SKM-1 (cell line): ENCODE results near the gene SGMS1.

Source experiments
- DNase-seq: peaks from one replicate; lab custom pipeline; 2025; ENCODE audit not compliant: unreplicated experiment; lab: John Stamatoyannopoulos, UW

Gene SGMS1

DNA sequence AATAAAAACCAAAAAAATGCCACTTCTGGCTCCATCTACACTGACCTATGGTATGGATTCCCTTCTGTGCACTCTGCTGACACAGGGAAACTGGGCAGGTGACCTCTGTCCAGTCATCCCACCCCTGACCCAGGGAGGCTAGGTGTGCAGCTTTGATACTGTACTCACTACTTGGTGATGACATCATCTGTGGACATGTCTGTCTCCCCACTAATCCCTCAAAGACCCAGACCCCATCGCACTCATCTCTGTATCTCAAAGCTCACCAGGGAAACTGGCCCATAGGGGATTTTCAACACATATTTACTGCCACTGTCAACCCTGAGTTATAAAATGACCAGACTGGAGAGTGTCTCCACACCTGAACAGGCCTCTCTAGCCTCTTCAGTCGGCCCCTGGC lies 10.6 kb downstream of the SGMS1 start:
- DNase-seq: no peak

DNA sequence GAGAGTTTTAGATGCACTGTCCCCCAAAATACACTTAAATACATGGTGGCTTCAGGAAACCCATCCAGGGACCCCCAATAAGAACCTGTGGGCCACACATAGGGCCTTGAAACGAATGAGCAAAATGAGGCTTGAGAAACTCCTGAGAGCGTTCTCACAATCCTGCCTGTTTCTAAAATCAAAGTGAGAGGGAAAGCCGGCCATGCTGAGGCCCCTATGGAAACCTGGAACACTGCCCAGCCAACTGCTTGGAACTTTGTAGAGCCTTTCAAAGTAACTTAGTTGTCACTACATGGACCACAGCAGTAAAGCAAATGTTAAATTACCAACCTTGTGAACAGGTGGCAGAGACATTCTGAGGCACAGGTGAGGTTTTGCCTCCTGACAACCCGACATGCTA lies 13.4 kb downstream of the SGMS1 start:
- DNase-seq: no peak

DNA sequence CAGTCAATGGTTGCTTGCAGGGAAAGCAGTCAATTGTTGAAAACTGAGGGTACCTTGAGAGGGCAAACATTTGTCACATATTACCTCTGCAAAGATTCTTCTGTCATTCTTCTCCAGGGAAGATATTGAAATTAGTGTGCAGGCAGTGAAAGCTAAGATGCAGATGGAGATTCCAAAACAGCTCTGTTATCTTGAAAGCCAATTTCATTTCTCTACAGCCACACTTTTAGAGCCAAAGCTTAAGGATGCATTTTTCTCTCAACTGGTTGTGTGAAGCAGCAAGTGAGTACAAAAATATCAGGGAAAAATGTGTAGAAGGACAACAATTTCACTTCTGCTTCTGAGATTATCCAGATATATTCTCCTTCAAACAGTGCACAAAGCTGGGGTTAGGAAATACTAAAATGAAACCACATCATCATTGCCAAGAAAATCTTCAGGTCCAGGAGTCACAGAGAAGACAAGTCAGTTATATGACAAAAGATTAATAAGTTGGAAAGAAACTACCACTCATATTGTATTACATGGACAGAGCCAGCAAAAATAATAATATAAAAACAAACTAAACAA lies 16.3 kb downstream of the SGMS1 start:
- DNase-seq: no peak

DNA sequence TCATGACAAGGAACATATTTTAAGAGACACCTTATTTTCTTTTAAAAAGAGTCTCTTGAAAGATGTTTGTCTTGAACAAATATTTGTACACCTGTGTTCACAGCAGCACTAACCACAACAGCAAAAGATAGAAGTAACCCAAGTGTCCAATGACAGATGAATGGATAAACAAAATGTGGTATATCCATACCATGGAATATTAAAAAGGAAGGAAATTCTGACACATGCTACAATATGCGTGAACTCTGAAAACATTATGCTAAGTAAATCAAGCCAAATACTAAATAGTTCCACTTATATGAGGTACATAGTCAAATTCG lies 17.8 kb downstream of the SGMS1 start:
- no peak for DNase-seq

DNA sequence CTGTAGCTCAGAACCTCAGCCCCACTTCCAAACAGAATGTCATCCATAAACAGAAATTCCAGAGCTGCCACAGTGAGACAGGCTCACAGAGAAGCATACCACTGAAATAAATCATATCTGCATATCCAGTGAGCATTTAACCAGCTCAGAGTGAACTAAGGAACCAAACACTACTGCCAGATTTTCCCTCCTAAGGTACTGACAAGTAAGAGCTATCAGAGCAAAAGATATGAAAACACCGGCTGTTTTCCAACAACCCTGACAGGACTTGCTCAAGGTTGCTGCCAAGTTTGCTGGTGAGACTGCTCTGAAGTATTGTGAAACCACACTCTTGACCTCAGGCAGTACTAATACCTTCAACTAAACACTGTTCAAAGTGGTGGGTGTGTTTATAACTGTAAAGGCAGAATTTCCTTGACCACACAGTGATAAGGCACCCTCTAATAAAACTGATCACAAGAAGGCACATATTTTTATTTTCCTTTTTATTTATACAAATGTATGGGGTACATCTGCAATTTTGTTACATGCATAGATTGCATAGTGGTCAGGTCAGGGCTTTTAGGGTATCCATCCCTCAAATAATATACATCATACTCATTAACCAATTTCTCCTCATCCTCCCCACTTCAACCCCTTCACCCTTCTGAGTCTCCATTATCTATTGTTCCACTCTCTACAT lies 18.3 kb downstream of the SGMS1 start:
- DNase-seq: peak; percentile 16

DNA sequence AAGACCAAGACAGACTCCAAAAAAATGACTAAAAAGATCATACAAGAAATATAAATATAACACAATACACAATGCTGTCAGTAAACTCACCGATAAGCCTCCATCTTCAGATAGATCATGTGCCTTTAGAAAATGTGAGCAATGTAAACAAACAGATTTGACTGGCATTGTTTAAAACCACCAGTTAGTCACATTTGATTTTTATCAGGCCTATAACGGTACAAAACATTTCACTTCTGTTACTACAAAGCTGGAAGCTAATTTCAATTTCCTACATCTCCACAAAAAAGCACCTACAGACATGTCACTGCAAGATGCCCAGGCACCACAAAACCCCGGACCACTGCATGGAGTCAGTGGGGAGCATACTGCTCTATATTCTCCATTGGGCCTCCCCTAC lies 18.9 kb downstream of the SGMS1 start:
- no peak for DNase-seq

DNA sequence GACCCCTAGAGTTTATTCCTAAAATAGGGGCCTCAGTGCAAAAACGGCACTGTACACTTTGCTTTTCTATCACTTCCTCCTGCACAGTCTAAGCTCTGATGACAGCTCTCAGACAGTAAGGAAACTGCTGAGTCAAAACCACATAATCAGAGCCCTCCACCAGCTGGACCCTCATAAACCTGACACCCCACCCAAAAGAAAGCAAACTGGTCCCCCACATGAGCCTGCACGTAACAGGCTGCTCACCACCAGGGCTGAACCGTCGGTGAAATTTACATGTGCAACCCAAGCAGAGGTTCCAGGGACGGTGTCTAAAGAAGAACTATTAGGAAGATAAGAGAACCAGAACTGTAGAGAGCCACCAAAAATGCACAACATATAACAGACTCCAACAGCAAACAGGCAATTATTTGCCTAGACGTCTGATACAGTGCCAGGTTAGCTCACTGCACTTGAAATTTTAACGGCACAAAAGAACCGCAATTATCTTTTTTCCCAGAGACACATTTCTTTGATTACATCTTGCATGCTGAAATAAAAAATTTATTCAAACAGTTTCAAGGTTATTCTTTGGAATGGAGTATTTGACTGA lies 19.6 kb downstream of the SGMS1 start:
- DNase-seq: no peak

DNA sequence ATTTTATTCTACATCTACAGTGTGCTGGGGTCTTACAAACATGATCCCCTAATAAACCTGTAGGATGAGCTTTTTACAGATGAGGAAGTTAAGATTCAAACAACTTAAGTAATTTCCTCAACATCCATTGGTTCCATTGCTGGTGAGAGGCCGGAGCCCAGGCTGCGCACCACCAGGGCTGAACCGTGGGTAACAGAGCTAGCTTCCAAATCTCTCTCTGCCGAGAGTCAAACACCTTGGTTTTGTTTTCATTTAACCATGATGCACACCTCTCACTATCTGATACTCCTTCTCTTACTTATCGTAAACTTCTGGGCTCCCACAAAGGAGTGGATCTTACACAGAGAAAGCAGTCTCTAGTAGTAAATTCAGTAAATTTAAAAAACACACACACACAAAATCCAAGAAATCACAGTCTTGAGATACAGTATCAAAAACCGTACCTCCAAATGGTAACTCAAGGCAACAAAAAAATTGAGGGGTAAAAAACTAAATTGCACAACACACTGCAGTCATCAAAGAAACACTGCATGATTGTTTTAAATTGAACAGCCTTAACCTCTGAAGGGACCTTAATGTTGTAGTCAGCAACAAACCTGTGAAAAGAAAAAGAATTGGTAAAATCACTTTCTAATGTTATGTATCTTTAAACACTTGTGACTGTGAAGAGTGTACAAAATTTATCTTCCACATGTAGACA lies 20.5 kb downstream of the SGMS1 start:
- no peak for DNase-seq

DNA sequence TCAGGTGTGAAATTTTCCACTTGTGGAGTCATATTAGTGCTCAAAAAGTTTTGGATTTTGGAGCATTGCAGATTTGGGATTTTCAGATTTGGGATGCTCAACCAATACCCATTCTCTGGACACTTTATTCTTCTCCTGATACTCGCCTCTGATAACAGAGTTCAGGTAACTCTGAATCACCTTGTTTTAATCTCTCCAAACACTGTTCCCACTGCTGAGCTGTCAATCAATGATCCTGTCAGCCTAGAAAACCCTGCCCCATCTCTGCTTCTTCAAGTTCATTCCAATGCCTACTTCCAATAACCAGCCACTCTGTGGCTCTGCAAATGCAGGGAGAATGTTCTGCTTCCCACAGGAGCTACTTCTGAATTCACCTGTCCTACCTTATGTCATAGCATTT lies 21.8 kb downstream of the SGMS1 start:
- DNase-seq: no peak

DNA sequence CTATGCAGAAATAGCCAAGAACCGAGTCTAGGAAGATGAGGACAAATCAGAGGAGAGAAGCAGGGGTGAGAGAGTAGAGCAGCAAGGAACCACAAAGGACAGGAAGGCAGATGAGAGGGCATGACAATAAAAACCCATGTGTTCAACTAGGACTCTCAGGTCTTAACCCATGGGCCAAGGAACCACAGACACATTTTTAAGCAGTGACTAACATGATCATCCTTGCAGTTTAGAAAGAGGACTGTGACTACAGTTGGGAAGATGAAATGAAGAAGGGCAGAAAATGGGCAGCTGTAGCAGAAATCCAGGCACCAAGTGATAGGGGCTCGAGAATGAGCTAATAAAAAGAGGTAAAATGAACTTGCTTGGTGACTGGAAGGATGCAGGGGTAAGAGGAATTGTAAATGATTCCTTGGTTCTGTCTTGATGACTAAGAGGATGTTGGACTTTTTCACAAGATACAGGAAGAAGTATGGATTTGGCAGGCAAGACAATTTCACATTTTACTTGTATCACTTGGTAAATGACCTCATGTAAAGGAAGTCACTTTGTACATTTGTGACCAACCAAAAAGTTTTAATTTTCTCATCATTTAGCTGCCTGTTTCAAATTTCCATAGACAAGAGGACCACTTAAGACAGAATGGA lies 22.8 kb downstream of the SGMS1 start:
- no peak for DNase-seq

DNA sequence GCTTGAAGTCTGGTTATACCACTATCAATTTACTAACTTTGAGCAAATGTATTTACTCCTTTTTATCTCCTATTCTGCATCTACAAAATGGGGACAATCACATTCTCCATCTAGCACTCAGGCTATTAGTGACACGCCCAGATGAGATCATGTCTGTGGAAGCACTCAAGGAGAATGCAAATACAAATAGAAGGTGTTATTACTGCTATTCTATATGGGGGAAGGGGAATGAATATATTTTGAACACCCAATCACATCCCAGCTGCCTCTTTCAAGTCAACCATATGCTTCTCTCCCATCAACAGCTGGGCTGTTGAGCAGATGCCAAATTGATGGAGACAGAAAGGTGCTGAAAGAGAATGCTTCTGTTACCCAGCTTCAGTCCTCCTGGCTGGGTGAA lies 23.5 kb downstream of the SGMS1 start:
- no peak for DNase-seq

DNA sequence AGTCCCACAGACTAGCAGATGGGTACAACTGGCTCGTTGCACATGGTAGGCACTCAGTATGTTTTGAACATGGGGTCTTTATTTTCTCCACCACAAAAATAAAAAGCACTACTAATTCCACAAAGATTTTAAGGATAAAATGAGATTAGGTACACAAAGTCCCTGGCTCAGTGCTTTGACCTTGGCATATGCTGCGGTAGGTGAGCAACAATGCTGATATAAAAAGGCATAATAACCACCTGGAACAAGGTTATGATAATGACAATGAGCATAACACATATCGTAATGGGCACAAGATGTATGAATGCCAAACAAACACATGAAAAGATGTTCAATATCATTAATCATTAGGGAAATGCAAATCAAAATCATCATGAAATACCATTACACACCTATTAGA lies 26.9 kb downstream of the SGMS1 start:
- no peak for DNase-seq

DNA sequence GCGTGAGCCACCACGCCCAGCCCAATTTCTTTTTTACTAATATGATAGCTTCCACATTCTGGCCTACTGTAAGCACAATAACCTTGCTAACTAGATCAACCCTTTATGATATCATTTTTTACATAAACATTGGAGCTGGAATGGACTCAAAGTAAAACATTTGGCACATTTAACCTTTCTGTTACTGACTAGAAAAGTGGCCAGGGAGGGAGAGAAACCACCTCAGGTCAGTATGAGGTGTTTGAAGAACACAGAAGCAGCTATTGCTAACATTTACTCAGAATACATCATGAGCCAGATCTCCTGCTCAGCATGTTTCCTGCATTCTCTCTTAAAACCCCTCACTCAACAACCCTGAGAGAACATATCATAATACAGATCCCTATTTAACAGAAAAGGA lies 27.3 kb downstream of the SGMS1 start:
- no peak for DNase-seq

DNA sequence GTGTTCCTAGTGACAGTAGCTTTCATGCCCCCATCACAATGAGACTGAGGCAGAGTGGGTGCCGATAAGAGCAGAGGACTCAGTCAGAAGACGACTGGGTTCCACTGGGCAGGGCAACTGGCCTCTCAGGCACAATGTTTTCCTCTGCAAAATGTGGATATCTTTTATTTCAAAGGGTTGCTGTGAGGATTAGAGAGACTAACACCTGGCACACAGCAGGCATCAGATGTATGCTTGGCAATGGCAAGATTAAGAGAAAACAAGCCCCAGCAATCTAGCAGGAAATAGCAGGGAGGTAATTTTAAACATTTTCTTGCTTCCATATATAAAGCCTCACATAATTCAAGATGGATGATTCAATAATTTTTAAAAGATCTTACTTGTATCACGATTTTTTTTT lies 28.0 kb downstream of the SGMS1 start:
- DNase-seq: no peak

DNA sequence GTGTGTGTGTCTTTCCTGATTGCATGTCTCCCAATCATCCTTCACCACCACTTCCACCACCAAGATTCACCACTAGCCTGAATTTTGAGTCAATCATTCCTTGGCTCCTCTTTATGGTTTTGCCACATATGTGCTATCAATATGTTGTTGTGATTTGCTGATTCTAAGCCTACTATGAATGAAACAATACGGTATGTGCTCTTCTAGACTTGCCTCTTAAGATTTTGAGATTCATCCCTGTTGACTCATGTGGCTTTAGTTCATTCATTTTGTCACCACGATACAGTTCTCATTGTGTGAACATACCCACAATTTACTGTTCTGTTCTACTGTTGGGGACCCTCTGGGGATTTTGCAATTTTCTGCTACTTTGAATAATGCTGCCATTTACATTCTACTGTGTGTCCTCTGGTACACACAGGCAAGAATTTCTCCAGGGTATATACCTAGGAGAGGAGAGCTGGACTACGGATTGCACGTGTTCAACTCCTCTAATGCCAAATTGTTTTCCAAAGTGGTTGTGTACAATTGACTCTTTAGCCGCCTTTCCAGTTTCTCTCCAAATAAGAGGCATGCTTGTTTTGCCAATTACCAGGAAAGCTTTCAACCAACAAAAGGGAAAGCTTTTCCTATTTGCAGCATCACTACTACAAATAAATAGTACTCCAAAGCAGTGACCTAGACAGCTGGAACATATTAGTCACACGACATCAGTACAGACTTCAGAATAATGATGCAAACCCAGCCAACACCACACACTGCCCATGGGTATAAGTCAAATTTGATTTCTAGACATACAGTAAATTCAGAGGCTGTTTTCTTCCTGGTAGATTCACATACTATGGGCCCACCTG lies 30.0 kb downstream of the SGMS1 start:
- no peak for DNase-seq

DNA sequence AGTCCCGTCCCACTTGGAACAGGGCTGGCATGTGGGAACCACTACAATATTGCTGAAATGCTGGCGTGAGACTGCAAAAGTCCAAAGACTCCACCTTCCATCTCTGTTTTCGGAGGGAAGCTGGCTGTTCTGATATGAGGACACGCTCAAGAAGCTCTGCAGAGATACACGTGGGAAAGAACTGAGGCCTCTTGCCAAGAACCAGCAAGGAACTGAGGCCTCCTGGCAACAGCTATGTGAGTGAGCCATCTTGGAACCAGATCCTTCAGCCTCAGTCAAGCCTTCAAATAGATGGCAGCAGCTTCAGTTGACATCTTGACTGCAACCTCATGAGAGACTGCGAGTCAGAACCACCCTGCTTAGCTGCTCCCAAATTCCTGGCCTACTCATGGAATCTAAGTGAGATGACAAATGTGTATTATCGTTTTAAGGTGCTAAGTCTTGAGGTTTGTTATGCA lies 30.8 kb downstream of the SGMS1 start:
- DNase-seq: no peak

DNA sequence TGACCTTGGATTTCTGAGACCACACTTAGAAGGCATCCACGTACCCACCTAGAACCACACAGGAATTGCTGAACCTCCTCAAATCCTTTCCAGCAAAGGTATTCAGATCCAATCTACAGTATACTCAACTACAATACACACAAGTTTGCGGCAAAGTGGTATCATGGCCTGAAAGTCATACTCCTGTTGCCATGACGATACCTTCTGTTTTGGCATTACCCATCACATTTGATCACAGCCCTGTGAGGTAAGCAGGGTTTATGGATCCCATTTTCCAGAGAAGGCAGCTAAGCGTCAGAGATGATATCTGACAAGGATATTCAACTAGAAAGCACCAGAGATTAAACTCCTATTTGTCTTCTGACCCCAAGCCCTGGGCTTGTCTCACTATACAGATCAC lies 32.8 kb downstream of the SGMS1 start:
- no peak for DNase-seq

DNA sequence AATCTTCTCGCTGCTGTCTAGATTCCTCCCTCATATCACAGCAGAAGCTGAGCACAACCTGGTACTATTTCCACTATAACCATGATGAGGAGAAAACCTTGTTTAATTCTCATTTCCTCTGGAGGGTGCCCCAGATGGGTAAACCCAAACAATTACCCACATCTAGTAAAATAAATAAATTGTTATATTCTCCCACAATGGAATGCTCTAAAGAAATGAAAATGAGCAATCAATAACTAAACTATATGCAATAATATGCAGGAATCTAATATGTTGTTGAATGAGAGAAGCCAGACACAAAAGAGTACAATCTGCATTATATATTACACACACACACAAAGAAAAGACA lies 37.0 kb downstream of the SGMS1 start:
- no peak for DNase-seq

DNA sequence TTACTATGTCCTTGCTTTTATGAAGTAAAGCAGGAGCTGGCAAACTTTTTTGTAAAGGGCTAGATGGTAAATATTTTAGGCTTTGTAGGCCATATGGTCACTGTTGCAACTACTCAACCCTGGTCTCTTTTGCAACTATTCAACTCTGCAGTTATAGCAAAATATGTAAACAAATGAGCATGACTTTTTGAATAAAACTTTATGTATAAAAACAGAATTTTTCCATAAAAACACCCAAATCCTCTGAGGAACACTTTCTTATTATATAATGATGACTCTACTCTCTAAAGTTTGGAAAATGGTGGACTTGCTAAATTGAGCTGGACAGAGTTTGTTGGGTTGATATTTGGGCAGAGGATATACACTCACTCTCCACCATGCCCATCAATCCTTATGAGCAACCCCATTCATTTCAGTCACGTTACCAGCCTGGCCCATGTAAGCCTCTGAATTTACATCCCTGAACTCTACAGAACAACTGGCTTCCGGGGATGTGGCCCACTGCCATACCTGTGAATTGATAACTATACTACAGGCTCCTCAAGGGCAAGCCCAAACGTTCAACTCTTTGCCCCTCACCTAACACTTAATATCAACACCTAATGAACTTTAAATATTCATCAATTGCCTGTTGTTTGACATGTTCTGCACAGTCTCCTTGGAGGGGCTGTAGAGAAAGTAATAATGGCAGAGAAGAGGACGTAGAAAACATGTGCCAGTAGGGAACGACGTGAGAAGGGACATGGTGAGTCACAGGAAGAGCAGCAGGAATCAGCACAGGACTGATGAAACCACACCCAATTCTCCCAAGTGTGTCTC lies 37.6 kb downstream of the SGMS1 start:
- DNase-seq: no peak
